ENCODE results near the gene CALHM4. TPM values are rescaled to one million over a fixed set of nuclear protein-coding genes. Genes with fewer than 3 reads are reported as not detected.

CALHM4 gene, protein sequence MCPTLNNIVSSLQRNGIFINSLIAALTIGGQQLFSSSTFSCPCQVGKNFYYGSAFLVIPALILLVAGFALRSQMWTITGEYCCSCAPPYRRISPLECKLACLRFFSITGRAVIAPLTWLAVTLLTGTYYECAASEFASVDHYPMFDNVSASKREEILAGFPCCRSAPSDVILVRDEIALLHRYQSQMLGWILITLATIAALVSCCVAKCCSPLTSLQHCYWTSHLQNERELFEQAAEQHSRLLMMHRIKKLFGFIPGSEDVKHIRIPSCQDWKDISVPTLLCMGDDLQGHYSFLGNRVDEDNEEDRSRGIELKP
- not detected for total RNA-seq

DNA sequence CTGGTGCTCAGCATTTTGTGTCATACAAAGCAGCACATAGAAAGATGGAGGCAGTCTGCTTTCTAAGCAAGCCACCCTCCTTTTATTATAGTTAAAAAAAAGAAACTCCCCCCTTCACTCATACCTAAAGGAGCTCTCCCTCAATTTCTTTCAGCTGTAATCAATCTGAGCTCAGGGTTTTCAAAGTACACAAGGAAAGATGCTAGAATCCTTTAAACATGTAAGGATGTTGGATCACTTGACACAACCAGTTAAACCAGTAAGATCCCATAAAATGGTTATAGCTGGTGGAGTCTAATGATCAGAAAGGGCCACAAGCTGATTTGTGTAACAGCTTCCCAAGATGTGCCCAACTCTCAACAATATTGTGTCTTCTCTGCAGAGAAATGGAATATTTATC lies at the start of gene CALHM4:
CALHM4 (plus strand) TSS at position 301 of the 400 bp plus-strand sequence; CDS start at position 344, 43 bp downstream.
- H3K27me3 Mint-ChIP-seq, result peaks cover 17% of the 10 kb centered on the region
- no peak within 1 kb of the TSS for H3K4me3 Mint-ChIP-seq
- no peak for ATAC-seq (replicated peaks)

DNA sequence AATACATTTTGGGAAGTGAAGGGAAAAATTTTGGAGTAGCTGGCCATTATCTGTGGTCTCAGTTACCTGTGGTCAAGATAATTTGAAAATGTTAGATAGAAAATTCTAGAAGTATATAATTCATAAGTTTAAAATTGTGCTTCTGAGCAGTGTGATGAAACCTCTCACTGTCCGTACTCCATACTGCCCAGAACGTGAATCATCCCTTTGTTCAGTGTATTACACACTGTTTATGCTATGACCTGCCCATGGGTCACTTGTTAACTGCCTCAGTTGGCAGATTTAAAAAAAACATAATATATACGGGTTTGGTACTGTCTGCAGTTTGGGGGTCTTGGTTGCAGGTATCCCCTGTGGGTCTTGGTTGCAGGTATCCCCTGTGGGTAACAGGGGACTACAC lies 46.2 kb upstream of the CALHM4 start:
- Mint-ChIP-seq H3K4me3 (no peak overlapping the region), H3K36me3 (ENCODE audit: low read depth) (no peaks in the 10 kb centered on the region), H3K9me3 (peaks cover 4% of the 10 kb centered on the region), H3K27me3 (peaks cover 10% of the 10 kb centered on the region), H3K4me1 (no peaks in the 10 kb centered on the region), H3K27ac (no peak overlapping the region)
- ATAC-seq (replicated peaks), result no peak

More for the DNA sequence above, at the start of gene CALHM4:
- Mint-ChIP-seq H3K27ac (no peak within 1 kb of the TSS), H3K4me1 (no peaks in the 10 kb centered on the region), H3K9me3 (no peaks in the 10 kb centered on the region), H3K36me3 (ENCODE audit: low read depth) (no peaks in the 10 kb centered on the region)

DNA sequence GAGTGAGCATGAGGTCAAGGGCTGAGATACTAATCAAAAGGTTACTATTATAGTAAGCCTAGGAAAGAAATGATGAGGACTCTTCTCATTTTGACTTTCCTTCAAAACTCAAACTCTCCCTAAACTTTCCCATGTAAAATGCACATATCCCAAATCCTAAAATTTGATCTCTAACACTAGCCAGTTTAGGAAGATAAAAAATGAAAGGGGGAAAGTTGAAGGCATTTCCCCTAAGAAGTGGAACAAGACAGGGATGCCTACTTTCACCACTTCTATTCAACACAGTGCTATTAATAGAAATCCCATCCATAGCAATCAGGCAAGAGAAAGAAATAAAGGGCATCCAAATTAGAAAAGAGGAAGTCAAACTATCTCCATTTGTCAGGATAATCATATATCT lies 45.0 kb upstream of the CALHM4 start:
- peaks cover 1% of the 10 kb centered on the region for H3K27me3 Mint-ChIP-seq
- H3K4me3 Mint-ChIP-seq, result no peak overlapping the region
- no peak for ATAC-seq (replicated peaks)
- H3K27ac Mint-ChIP-seq, result no peak overlapping the region
- H3K36me3 Mint-ChIP-seq (ENCODE audit: low read depth), result no peaks in the 10 kb centered on the region
- no peaks in the 10 kb centered on the region for H3K4me1 Mint-ChIP-seq
- peaks cover 4% of the 10 kb centered on the region for H3K9me3 Mint-ChIP-seq

DNA sequence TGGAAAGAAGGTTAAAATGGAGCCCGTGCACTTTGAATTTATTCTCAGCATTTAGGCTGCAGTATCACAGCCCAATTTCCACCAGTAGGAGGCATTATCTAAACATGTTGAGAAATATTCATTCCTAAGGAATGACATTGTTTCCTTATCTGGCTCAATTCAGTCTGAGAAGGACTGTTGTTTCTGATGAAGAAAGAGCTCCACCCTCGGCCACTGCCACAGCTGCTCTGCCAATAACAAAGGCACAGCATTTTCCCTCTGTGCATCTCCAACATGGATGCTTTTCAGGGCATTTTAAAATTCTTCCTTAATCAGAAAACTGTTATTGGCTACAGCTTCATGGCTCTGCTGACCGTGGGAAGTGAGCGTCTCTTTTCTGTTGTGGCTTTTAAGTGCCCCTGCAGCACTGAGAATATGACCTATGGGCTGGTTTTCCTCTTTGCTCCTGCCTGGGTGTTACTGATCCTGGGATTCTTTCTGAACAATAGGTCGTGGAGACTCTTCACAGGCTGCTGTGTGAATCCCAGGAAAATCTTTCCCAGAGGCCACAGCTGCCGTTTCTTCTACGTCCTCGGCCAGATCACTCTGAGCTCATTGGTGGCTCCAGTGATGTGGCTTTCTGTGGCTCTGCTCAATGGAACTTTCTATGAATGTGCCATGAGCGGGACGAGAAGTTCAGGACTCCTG lies 42.0 kb upstream of the CALHM4 start, which contains the start of gene CALHM5:
CALHM5 (plus strand) TSS at position 216 of the 687 bp plus-strand sequence; CDS start at position 274, 58 bp downstream.
- Mint-ChIP-seq H3K27me3 (no peaks in the 10 kb centered on the region), H3K4me3 (no peak within 1 kb of the TSS), H3K9me3 (peaks cover under 1% of the 10 kb centered on the region), H3K4me1 (no peaks in the 10 kb centered on the region), H3K27ac (no peak within 1 kb of the TSS), H3K36me3 (ENCODE audit: low read depth) (no peaks in the 10 kb centered on the region)
- ATAC-seq (replicated peaks), result no peak

DNA sequence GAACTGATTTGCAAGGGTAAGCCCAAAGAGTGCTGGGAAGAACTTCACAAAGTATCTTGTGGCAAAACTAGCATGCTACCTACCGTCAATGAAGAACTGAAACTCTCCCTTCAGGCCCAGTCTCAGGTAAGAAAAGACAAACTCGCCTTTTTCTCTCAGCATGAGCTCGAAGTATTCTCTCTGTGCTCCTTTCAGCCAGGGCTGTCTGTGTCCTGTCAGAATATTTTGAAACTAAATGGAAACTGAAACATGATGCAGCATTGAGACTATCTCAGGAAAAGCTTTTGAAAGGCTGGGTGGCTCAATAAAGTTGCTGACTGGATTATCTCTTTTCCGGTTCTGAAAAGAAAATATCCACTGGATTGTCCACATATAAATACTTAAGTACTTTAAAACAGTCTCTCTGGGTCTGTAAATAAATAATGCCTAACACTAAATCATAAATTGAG lies 41.4 kb upstream of the CALHM4 start:
- ATAC-seq (replicated peaks), result no peak
- Mint-ChIP-seq H3K27ac (no peak overlapping the region), H3K36me3 (ENCODE audit: low read depth) (no peaks in the 10 kb centered on the region), H3K27me3 (no peaks in the 10 kb centered on the region), H3K4me1 (no peaks in the 10 kb centered on the region), H3K4me3 (no peak overlapping the region), H3K9me3 (no peaks in the 10 kb centered on the region)

DNA sequence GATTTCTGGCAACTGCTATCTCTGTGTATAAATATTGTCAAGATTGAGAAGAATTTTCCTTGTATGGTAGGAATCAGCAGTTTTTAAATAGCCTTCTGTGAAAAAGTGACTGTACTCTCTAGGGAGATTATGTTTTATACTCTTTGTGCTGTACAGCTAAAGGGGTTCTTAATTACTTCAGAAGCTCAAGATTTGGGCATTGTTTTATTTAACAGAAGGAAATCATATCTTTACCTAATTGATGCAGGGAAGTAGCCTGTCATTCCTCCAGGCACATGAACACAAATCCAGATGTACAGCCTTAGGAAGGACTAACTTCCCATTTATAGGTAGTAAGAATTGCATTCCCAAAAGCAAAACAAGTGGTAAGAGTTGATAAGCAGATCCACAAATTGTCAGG lies 40.8 kb upstream of the CALHM4 start:
- no peak overlapping the region for H3K4me3 Mint-ChIP-seq
- no peak overlapping the region for H3K27ac Mint-ChIP-seq
- no peaks in the 10 kb centered on the region for H3K9me3 Mint-ChIP-seq
- H3K36me3 Mint-ChIP-seq (ENCODE audit: low read depth), result no peaks in the 10 kb centered on the region
- H3K27me3 Mint-ChIP-seq, result no peaks in the 10 kb centered on the region
- ATAC-seq (replicated peaks), result no peak
- H3K4me1 Mint-ChIP-seq, result no peaks in the 10 kb centered on the region

DNA sequence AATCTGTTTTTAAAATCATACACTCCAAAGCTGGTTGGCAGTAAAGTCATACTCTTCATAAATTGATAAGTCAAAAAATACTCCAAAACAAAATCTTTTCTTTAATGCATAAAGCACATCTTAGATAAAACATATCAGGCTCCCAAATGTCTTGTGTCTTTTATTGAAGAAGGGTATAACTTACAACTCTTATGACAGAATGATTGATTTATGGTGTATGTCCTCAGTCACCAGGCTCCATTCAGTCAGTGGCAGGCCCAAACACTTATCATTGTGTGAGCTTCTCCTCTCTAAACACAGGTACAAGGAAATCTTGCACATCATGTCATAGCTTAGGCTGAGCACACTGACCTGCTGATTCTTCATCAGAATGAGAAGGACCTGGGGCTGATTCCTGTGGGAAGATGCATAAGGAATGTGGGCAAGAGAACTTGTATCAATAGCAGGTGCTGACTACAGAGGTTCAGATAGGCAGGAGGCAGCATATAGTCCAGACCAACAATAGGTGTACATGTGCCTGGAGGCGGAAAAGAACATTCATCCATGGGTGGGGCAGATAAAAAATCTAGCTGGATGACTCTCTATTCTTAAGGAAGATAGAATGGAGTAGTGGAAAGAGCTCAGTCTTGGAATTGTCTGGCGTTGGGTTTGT lies 40.2 kb upstream of the CALHM4 start:
- Mint-ChIP-seq H3K36me3 (ENCODE audit: low read depth) (no peaks in the 10 kb centered on the region), H3K4me1 (no peaks in the 10 kb centered on the region), H3K27ac (no peak overlapping the region), H3K9me3 (no peaks in the 10 kb centered on the region), H3K27me3 (peaks cover 3% of the 10 kb centered on the region), H3K4me3 (no peak overlapping the region)
- no peak for ATAC-seq (replicated peaks)

DNA sequence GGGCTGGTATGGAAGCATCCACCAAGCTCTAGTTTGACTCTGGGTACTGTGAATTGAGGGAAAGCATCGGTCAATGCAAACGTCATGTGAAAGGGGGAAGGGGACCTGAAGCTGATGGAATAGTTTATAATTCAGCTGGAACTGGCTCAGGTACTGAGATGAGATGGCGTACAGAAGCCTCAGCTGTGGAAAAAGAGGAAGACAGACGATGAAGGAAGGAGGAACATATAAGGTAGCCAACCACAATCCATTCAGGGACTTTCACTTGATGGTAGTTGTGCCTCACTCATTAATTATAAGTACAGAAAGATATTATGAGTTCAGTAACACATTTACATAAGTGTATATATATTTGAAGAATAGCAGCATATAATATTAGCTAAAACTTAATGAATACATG lies 39.4 kb upstream of the CALHM4 start:
- Mint-ChIP-seq H3K9me3 (no peaks in the 10 kb centered on the region), H3K4me1 (no peaks in the 10 kb centered on the region), H3K27me3 (peaks cover 3% of the 10 kb centered on the region), H3K36me3 (ENCODE audit: low read depth) (no peaks in the 10 kb centered on the region), H3K27ac (no peak overlapping the region), H3K4me3 (no peak overlapping the region)
- no peak for ATAC-seq (replicated peaks)

DNA sequence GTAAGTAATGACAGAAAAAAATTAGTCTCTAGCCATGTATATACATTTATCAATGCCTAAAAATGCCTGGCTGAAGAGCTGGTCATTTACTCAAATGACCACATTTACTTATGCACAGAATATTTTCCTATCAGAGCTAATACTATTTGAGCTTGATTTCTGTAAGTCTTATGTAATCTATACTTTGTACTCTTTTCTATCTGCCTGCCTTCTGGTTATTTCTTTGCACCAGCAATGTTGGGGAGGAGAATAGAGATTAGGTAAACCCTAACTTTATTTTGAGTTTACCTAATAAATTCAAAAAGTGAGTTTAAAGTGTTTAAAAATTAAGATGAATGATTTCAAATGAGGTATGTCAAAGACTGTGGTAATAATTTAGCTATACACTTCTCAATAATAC lies 38.4 kb upstream of the CALHM4 start:
- Mint-ChIP-seq H3K36me3 (ENCODE audit: low read depth) (no peaks in the 10 kb centered on the region), H3K9me3 (no peaks in the 10 kb centered on the region), H3K27ac (no peak overlapping the region), H3K27me3 (peaks cover 3% of the 10 kb centered on the region), H3K4me3 (no peak overlapping the region), H3K4me1 (no peaks in the 10 kb centered on the region)
- ATAC-seq (replicated peaks), result no peak

DNA sequence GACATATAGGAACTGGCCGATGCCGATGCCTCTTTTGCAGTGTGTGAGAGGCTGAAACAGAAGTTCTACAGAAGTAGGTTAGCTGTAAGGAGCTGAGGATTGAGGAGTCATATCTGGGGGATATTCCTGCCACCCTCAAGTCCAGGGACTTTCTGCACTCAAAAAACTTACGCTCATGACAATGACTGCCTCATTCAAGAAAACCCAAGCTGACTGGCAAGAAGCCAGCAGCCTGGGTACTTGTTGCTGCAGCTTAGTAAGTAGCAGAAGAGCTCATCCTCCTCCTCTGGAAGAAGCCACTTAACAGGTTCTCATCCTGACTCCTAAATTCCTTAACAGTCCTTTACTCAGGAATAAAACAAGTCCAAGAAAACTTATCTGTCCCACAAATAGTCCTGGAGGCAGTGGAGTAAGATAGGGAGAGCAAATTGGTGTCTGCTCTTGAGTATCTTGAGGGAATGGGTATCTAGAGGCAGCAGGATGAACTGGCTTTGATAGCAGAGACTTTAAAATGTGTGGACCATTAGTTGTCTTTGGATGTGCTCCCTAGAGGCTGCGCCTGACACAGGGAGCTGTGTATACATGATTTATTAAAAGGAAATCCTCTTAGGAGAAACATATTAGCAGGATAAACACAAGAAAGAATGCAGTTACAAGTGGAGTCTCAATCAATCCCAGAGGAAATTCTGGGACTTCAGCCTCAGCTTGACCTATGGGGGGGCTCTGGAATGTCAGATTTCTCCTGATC lies 34.8 kb upstream of the CALHM4 start:
- Mint-ChIP-seq H3K9me3 (no peaks in the 10 kb centered on the region), H3K36me3 (ENCODE audit: low read depth) (no peaks in the 10 kb centered on the region), H3K27me3 (peaks cover 3% of the 10 kb centered on the region), H3K4me1 (no peaks in the 10 kb centered on the region), H3K27ac (no peak overlapping the region), H3K4me3 (no peak overlapping the region)
- no peak for ATAC-seq (replicated peaks)

DNA sequence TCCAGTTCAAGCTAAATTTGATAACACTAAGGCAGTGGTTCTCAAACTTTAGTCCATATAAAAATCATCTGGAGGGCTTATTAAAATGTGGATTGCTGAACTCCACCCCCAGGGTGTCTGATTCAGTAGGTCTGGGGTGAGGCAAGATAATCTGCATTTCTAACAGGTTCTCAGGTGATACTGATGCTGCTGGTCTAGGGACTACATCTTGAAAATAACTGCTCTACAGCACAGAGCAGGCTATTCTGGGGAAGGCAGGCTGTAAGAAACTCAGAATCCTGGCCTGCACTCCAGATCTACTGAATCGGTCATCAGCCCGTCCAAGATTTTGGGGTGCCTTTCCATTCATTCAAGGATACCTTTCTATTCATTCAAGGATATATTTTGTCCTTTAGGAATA lies 30.7 kb upstream of the CALHM4 start:
- Mint-ChIP-seq H3K36me3 (ENCODE audit: low read depth) (no peaks in the 10 kb centered on the region), H3K9me3 (no peaks in the 10 kb centered on the region), H3K4me1 (no peaks in the 10 kb centered on the region), H3K27me3 (peaks cover 8% of the 10 kb centered on the region), H3K27ac (no peak overlapping the region), H3K4me3 (no peak overlapping the region)
- no peak for ATAC-seq (replicated peaks)

DNA sequence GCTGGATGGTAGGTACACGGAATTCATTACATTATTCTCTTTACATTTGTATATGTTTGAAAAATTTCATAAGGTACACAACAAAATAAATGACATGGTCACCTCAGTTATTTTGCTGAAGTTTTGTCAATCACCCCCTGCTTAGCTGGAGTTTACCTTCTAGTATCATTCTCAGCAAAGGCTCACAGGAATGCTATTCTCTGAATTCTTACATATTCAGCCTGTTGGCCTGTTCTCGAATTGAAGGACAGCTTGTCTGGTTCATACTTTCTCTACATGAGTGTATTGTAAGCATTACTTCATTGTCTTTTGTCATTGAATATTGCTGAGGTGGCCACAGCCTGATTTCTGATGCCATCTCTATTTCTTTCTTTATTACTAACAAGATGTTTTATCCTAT lies 29.3 kb upstream of the CALHM4 start:
- no peak for ATAC-seq (replicated peaks)
- H3K36me3 Mint-ChIP-seq (ENCODE audit: low read depth), result no peaks in the 10 kb centered on the region
- H3K27ac Mint-ChIP-seq, result no peak overlapping the region
- no peaks in the 10 kb centered on the region for H3K4me1 Mint-ChIP-seq
- H3K4me3 Mint-ChIP-seq, result no peak overlapping the region
- H3K27me3 Mint-ChIP-seq, result peaks cover 8% of the 10 kb centered on the region
- no peaks in the 10 kb centered on the region for H3K9me3 Mint-ChIP-seq

DNA sequence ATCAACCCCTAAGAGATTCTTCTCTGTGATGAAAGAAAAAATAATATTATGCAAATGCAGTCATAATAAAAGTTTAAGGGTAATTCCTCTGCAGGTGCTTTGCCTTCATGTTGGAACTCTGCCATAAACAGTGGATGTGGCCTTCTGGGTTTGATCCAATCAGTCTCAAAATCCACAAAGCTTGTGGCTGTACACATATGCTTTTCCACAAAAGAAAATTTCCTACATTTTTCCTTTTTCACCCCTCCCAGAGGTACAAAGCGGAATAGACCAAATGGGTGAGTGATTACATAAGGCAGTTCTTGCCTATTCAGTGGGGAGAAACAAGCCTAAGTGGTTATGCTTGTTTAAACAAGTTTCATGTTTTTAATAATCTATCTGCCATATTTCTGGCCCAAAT lies 25.4 kb upstream of the CALHM4 start:
- Mint-ChIP-seq H3K27ac (no peak overlapping the region), H3K36me3 (ENCODE audit: low read depth) (no peaks in the 10 kb centered on the region), H3K4me1 (no peaks in the 10 kb centered on the region), H3K27me3 (peaks cover 12% of the 10 kb centered on the region), H3K4me3 (no peak overlapping the region), H3K9me3 (no peaks in the 10 kb centered on the region)
- ATAC-seq (replicated peaks), result no peak

DNA sequence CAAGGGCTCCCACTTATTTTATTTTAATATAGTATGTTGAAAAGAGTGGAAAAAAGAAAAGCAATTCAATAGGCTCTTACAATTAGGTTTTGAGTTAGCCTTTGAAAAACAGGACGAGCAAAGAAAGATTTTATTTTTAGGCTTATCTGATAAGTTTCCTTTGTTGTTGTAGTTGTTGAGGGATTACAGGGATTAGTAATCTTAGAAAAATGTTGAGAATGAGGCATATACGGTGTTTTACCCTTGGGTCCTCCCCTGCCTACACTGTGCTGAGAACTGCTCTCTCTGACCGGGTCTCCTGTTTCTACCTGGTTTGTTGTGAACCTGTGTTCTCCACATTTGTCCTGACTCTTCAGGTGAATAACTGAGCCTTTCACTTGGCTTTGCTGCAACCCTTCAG lies 24.8 kb upstream of the CALHM4 start:
- H3K27ac Mint-ChIP-seq, result no peak overlapping the region
- H3K4me1 Mint-ChIP-seq, result no peaks in the 10 kb centered on the region
- ATAC-seq (replicated peaks), result no peak
- no peak overlapping the region for H3K4me3 Mint-ChIP-seq
- H3K36me3 Mint-ChIP-seq (ENCODE audit: low read depth), result no peaks in the 10 kb centered on the region
- peaks cover 12% of the 10 kb centered on the region for H3K27me3 Mint-ChIP-seq
- H3K9me3 Mint-ChIP-seq, result no peaks in the 10 kb centered on the region

Measured in activated T-helper 17 cell treated with anti-CD3 and anti-CD28 coated beads, Interleukin-2, amount 50 U/mL, for 72 hours (primary cell).